Measurements from ENCODE around the gene RBBP8.

Gene RBBP8

DNA sequence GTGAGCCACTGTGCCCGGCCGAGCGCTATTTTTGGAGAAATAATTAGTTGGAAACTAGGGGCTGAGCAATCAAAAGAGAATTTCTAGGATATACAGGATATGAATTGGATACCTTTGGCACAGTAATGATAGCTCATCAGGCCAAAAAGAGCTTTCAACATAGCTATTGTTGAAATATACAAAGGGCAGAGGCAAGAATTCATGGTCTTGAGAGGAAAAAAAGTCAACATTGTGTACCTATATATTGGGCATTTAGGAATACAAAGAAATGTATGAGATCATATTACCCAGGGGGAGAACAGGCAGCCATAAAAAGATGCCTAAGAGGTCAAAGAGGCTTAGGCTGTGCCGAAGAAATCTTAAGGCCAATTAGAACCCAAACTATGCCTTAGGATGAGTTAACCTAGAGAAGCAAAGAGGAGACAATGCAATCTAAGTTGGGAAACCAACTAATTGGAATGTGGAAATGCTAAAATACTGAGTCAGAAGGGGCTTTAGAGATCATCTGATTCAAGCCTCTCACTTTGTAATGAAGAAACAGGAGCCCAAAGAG is 99.0 kb downstream of the RBBP8 start:
- no peak for TF ChIP-seq SNAI2 (CRISPR knock-in tag; IDR thresholded peaks at IDR 0.05)
- no peak; the same call in 1 of the 3 replicates for ATAC-seq

- ATAC-seq, result no peak
- no peak for TF ChIP-seq ZNF565 (CRISPR knock-in tag; conservative IDR thresholded peaks at IDR 0.05; ENCODE audit: low read depth)
Observed at GRCh38 chr18:23033056-23033455, 99.9 kb downstream of the RBBP8 start.

DNA sequence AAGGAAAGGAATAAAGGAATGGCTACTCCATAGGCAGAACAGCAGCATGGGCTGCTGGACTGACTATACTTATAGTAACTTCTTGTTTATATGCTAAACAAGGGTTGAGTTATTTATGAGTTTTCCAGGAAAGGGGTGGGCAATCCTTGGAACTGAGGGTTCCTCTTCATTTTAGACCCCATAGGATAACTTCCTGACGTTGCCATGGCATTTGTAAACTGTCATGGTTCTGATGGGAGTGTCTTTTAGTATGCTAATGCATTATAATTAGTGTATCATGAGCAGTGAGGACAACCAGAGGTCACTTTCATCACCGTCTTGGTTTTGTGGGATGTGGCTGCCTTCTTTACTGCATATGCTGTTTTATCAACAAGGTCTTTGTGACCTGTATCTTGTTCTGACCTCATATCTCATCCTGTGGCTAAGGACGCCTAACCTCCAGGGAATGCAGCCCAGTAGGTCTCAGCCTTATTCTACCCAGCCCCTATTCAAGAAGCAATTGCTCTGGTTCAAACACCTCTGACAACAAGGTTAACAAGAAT is 103.6 kb downstream of the RBBP8 start:
- TF ChIP-seq ARNTL (CRISPR knock-in tag; IDR thresholded peaks at IDR 0.05; ENCODE audit: borderline replicate concordance, low read depth), result no peak
- TF ChIP-seq ZFP3 (CRISPR knock-in tag; IDR thresholded peaks at IDR 0.05), result no peak
- TF ChIP-seq ISL1 (CRISPR knock-in tag; IDR thresholded peaks at IDR 0.05), result no peak
- TF ChIP-seq ZC3H10 (CRISPR knock-in tag; IDR thresholded peaks at IDR 0.05), result no peak
- TF ChIP-seq TCF4 (CRISPR knock-in tag; IDR thresholded peaks at IDR 0.05; ENCODE audit: borderline replicate concordance), result no peak
- TF ChIP-seq BACH2 (CRISPR knock-in tag; IDR thresholded peaks at IDR 0.05; ENCODE audit: borderline replicate concordance), result no peak
- TF ChIP-seq PPARA (CRISPR knock-in tag; IDR thresholded peaks at IDR 0.05; ENCODE audit: borderline replicate concordance), result no peak
- no peak for TF ChIP-seq TSHZ2 (CRISPR knock-in tag; IDR thresholded peaks at IDR 0.05)
- TF ChIP-seq, protein P1, sequence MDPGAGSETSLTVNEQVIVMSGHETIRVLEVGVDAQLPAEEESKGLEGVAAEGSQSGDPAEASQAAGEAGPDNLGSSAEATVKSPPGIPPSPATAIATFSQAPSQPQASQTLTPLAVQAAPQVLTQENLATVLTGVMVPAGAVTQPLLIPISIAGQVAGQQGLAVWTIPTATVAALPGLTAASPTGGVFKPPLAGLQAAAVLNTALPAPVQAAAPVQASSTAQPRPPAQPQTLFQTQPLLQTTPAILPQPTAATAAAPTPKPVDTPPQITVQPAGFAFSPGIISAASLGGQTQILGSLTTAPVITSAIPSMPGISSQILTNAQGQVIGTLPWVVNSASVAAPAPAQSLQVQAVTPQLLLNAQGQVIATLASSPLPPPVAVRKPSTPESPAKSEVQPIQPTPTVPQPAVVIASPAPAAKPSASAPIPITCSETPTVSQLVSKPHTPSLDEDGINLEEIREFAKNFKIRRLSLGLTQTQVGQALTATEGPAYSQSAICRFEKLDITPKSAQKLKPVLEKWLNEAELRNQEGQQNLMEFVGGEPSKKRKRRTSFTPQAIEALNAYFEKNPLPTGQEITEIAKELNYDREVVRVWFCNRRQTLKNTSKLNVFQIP (CRISPR knock-in tag; IDR thresholded peaks at IDR 0.05; ENCODE audit: borderline replicate concordance, low read depth), result no peak
- no peak for TF ChIP-seq ZNF70 (CRISPR knock-in tag; IDR thresholded peaks at IDR 0.05)
- TF ChIP-seq, protein P2, sequence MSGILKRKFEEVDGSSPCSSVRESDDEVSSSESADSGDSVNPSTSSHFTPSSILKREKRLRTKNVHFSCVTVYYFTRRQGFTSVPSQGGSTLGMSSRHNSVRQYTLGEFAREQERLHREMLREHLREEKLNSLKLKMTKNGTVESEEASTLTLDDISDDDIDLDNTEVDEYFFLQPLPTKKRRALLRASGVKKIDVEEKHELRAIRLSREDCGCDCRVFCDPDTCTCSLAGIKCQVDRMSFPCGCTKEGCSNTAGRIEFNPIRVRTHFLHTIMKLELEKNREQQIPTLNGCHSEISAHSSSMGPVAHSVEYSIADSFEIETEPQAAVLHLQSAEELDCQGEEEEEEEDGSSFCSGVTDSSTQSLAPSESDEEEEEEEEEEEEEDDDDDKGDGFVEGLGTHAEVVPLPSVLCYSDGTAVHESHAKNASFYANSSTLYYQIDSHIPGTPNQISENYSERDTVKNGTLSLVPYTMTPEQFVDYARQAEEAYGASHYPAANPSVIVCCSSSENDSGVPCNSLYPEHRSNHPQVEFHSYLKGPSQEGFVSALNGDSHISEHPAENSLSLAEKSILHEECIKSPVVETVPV (CRISPR knock-in tag; IDR thresholded peaks at IDR 0.05), result no peak
- TF ChIP-seq ESRRG (CRISPR knock-in tag; IDR thresholded peaks at IDR 0.05), result no peak
- TF ChIP-seq, protein P3, sequence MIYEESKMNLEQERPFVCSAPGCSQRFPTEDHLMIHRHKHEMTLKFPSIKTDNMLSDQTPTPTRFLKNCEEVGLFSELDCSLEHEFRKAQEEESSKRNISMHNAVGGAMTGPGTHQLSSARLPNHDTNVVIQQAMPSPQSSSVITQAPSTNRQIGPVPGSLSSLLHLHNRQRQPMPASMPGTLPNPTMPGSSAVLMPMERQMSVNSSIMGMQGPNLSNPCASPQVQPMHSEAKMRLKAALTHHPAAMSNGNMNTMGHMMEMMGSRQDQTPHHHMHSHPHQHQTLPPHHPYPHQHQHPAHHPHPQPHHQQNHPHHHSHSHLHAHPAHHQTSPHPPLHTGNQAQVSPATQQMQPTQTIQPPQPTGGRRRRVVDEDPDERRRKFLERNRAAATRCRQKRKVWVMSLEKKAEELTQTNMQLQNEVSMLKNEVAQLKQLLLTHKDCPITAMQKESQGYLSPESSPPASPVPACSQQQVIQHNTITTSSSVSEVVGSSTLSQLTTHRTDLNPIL (CRISPR knock-in tag; IDR thresholded peaks at IDR 0.05; ENCODE audit: low read depth), result no peak
- no peak for TF ChIP-seq ZNF8 (CRISPR knock-in tag; IDR thresholded peaks at IDR 0.05)
- no peak for TF ChIP-seq GLIS3 (CRISPR knock-in tag; IDR thresholded peaks at IDR 0.05)
- no peak for TF ChIP-seq SNAI2 (CRISPR knock-in tag; IDR thresholded peaks at IDR 0.05)
- TF ChIP-seq ZFP30 (CRISPR knock-in tag; IDR thresholded peaks at IDR 0.05), result no peak
- no peak for TF ChIP-seq OSR1 (CRISPR knock-in tag; IDR thresholded peaks at IDR 0.05)

DNA sequence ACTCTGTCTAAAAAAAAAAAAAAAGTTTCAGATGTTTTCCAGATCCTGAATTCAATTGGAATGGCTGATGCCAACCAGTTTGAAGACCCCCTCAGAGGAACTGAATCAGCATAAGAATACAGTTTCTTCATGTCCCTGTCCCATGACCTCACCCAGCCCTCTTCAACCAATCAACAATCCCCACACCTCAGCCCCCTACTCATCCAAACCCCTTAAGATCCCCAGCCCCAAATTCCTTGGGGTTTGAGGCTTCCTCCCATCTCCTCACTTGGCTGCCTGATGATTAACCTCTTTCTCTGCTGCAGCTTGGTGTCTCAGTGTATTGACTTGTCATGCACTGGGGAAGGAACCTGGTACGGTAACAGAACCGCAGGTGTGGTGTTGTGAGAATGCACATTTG is 104.5 kb downstream of the RBBP8 start:
- no peak for ATAC-seq
- no peak for TF ChIP-seq PATZ1 (CRISPR knock-in tag; IDR thresholded peaks at IDR 0.05; ENCODE audit: borderline replicate concordance)
- TF ChIP-seq, protein P3 (CRISPR knock-in tag; IDR thresholded peaks at IDR 0.05; ENCODE audit: low read depth), result no peak
- TF ChIP-seq ZNF70 (CRISPR knock-in tag; IDR thresholded peaks at IDR 0.05), result no peak
- TF ChIP-seq GLIS3 (CRISPR knock-in tag; IDR thresholded peaks at IDR 0.05), result no peak
- TF ChIP-seq, protein P1 (CRISPR knock-in tag; IDR thresholded peaks at IDR 0.05; ENCODE audit: borderline replicate concordance, low read depth), result no peak
- no peak for TF ChIP-seq TSHZ2 (CRISPR knock-in tag; IDR thresholded peaks at IDR 0.05)
- no peak for TF ChIP-seq TCF4 (CRISPR knock-in tag; IDR thresholded peaks at IDR 0.05; ENCODE audit: borderline replicate concordance)
- TF ChIP-seq ESRRG (CRISPR knock-in tag; IDR thresholded peaks at IDR 0.05), result no peak
- no peak for TF ChIP-seq ISL1 (CRISPR knock-in tag; IDR thresholded peaks at IDR 0.05)

More for the DNA sequence above, 103.6 kb downstream of the RBBP8 start:
- no peak for ATAC-seq

All from SK-N-SH treated with all-trans-retinoic acid at 6 μM for 48 hours (cell line).